Posterior vena cava (tissue), 2 donors: ENCODE results near the gene AGO4. TPM values are rescaled to one million over a fixed set of nuclear protein-coding genes. Genes with fewer than 3 reads are reported as not detected.
"Not testable (repeated sequence)": the region's sequence is repeated elsewhere in the genome, so short reads cannot be mapped to it uniquely, and the experiment has no call there.

Source experiments
- DNase-seq: peaks from one replicate; pipeline ENCODE4 v3.0.0-alpha.2; 2020; ENCODE audit warnings: low spot score
- intact Hi-C, 2 donors: fragments of 100-400 bp; cut with DNase I; formaldehyde crosslinking; loops; one replicate each; pipeline versions ENCODE4 v1.14.1 to v1.14.2; 2022 to 2023
- total RNA-seq, 2 donors: library from RNA; stranded (reverse); fragmentation: NEBNext Ultra II Directional; extraction: Animal tissue kit (Norgen Biotek cat#: 25700); gene quantifications; one replicate each; pipeline ENCODE4 v1.2.1, GENCODE V29; 2021
- donor health status: DM: yes; HTN: yes; CAD: no.
- donor health status: DM: yes; HTN: yes; CAD: no.

AGO4 gene
- total RNA-seq, 2 donors from 2014 or later, result 16.0 to 22.0 TPM

- intact Hi-C loops, result loop anchor here in 1 of 2 donors (10.0 kb wide), 1 partner anchor 88 kb away; no protein-coding TSS in a partner anchor
- no peak for DNase-seq
Observed at GRCh38 chr1:35886577-35887431, 79.0 kb downstream of the AGO4 start.

GRCh38 chr1:35887508-35887907 lies 79.7 kb downstream of the AGO4 start:
- no peak for DNase-seq
- intact Hi-C loops, result loop anchor here in 1 of 2 donors (10.0 kb wide), 1 partner anchor 87 kb away; no protein-coding TSS in a partner anchor

DNA sequence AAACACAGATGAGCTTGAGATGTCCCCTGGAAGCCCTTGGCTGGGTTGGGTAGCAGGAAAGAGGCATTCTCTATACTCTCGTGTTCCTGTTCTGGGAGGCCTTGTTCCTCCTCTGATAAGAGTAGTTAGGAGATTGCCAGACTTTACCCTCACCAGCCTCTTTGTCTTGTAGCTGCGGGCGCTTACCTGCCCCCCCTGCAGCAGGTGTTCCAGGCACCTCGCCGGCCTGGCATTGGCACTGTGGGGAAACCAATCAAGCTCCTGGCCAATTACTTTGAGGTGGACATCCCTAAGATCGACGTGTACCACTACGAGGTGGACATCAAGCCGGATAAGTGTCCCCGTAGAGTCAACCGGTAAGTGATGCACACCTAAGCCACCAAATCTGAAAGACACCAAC lies 80.4 kb downstream of the AGO4 start:
- intact Hi-C loops, result loop anchor here in 1 of 2 donors (10.0 kb wide), 1 partner anchor 87 kb away; no protein-coding TSS in a partner anchor

DNA sequence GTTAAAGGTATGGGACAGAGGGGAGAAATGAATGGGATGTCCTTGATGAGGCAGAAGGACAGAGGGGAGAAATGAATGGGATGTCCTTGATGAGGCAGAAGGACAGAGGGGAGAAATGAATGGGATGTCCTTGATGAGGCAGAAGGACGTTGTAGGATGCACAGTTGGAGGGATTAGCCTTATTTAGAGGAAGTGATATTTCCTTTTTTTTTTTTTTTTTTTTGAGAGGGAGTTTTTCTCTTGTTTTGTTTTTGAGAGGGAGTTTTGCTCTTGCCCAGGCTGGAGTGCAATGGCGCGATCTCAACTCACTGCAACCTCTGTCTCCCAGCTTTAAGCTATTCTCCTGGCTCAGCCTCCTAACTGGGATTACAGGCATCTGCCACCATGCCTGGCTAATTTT lies 81.2 kb downstream of the AGO4 start:
- intact Hi-C loops, result loop anchor here in 1 of 2 donors (10.0 kb wide), 1 partner anchor 86 kb away; no protein-coding TSS in a partner anchor
- not testable (repeated sequence) for DNase-seq

More for the DNA sequence above, 80.4 kb downstream of the AGO4 start:
- DNase-seq, result no peak

GRCh38 chr1:35893051-35893879 lies 85.4 kb downstream of the AGO4 start:
- DNase-seq, result no peak
- intact Hi-C loops, result no loop called here

DNA sequence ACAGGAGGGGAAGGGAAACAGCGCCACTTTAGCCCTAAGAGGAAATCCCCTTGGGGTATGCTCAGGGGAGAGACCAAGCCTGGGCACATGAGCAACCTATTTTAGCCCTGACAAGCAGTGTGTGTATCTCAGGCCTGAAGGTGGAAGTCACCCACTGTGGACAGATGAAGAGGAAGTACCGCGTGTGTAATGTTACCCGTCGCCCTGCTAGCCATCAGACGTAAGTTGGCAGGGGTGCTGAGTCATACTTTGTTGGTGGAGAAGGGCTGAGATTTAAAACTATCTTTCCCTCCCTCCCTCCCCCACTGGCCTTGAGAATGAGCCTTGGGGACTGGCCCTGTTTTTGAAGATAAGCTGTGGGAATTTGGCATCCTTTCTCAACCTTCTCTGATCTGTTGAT lies 86.4 kb downstream of the AGO4 start:
- intact Hi-C loops, result no loop called here
- no peak for DNase-seq

DNA sequence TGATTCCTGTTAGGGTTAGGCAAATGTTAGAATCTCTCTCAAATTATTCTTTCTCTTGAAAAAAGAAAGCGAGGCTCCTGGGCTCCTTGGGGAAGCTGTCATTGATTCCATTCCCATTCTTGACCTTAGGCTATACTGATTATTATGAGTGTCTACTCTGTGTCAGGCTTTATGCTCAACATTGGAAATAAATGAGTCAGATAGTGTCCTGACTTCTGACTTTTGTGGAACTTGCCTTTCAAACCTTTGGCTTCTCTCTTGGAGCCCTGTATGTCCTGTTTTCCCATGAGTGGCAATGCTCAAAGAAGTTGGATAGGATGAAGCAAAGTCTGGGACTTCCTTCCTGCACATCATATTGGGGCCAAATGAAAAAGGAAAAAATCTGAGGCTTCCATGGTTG lies 86.8 kb downstream of the AGO4 start:
- no peak for DNase-seq
- intact Hi-C loops, result no loop called here

DNA sequence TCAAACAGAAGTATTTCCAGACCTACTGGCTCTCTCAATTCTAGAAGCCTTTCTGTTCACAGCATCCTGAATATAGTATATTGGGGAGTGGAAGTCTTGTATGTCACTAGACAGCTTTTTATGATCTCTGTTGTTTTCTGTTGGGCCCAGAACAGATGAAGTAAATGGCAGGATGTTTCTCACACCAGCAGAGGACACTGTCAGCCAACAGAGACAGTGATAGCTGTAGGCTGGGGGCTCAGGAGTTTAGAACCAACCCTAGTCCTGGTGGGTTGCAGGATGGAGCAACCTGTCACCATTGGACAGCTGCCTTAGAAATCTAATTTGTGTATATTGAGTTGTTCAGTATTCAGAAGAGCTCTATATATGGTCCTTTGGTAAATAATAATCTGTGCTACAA lies 92.1 kb downstream of the AGO4 start:
- DNase-seq, result no peak
- intact Hi-C loops, result no loop called here

- intact Hi-C loops, result no loop called here
- no peak for DNase-seq
Observed at GRCh38 chr1:35901235-35901634, 93.4 kb downstream of the AGO4 start.

GRCh38 chr1:35902671-35903070 lies 94.9 kb downstream of the AGO4 start:
- intact Hi-C loops, result no loop called here
- DNase-seq, result no peak

Other genes with a start within 250 kb of the AGO4 start
- gene TFAP2E, start 234.7 kb upstream of the AGO4 start, total RNA-seq, result under 1 TPM; 0.65 to 0.81 TPM
- 10 to 100 TPM; 37.5 to 38.1 TPM for gene PSMB2, start 166.5 kb upstream of the AGO4 start, total RNA-seq
- gene C1orf216, start 89.1 kb upstream of the AGO4 start, total RNA-seq, result 10 to 100 TPM; 16.6 to 18.0 TPM
- under 1 TPM; 0.76 to 0.93 TPM for gene CLSPN, start 38.0 kb upstream of the AGO4 start, total RNA-seq
- 10 to 100 TPM; 25.3 to 27.9 TPM for gene AGO1, start 75.2 kb downstream of the AGO4 start, total RNA-seq
- 10 to 100 TPM; 27.6 to 45.5 TPM for gene AGO3, start 123.1 kb downstream of the AGO4 start, total RNA-seq